GM19452 (cell line): ENCODE measurements around the gene HAUS6.
"Not testable (repeated sequence)": the region's sequence is repeated elsewhere in the genome, so short reads cannot be mapped to it uniquely, and the experiment has no call there.

Experiments used
- ATAC-seq: cut with Tn5 transposase; IDR thresholded peaks from one replicate; pipeline ENCODE4 v1.9.1; 2021; ENCODE audit not compliant: unreplicated experiment

Gene HAUS6, protein sequence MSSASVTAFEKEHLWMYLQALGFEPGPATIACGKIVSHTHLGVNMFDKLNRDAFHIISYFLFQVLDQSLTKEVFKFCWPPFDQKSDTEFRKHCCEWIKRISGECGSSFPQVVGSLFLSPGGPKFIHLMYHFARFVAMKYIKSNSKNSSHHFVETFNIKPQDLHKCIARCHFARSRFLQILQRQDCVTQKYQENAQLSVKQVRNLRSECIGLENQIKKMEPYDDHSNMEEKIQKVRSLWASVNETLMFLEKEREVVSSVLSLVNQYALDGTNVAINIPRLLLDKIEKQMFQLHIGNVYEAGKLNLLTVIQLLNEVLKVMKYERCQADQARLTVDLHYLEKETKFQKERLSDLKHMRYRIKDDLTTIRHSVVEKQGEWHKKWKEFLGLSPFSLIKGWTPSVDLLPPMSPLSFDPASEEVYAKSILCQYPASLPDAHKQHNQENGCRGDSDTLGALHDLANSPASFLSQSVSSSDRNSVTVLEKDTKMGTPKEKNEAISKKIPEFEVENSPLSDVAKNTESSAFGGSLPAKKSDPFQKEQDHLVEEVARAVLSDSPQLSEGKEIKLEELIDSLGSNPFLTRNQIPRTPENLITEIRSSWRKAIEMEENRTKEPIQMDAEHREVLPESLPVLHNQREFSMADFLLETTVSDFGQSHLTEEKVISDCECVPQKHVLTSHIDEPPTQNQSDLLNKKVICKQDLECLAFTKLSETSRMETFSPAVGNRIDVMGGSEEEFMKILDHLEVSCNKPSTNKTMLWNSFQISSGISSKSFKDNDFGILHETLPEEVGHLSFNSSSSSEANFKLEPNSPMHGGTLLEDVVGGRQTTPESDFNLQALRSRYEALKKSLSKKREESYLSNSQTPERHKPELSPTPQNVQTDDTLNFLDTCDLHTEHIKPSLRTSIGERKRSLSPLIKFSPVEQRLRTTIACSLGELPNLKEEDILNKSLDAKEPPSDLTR

DNA sequence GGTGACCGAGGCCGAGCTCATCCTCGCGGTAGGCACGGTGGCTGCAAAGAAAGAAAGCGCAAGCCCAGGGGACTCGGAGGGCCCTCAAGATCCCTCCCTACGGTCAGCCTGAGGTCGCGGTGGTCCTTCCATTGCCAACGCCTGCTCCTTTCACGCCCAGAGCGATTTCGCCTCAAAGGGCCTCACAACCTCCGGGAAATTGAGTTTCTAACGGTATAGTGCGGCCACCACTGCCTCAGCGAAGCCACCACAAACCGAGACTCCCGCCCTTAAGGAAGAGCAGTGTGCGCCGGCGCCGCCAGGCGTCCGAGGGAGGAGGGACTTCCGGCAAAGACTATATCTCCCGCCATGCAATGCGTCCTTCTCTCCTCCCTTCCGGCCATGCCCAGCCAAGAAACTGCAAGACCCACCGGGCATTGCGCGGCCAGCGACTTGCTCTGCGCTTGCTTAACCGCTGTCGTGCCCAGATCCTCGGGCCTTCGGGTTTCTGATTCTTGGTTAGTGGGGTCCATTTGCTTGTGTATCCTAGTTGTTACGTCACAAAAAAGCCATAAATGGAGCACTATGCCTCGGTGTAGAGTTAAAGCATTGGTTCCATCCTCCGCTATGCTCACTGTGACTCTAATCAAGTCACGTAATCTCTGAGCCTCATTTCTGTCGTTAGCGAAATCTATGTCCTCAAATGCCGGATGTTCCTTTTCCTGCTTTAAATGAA lies at the start of gene HAUS6:
HAUS6 (minus strand) TSS at position 274 of the 715 bp plus-strand sequence; CDS start at position 21, 253 bp downstream.
- ATAC-seq: peak; percentile 99

GRCh38 chr9:19152160-19152498 lies 49.4 kb upstream of the HAUS6 start:
- not testable (repeated sequence) for ATAC-seq

DNA sequence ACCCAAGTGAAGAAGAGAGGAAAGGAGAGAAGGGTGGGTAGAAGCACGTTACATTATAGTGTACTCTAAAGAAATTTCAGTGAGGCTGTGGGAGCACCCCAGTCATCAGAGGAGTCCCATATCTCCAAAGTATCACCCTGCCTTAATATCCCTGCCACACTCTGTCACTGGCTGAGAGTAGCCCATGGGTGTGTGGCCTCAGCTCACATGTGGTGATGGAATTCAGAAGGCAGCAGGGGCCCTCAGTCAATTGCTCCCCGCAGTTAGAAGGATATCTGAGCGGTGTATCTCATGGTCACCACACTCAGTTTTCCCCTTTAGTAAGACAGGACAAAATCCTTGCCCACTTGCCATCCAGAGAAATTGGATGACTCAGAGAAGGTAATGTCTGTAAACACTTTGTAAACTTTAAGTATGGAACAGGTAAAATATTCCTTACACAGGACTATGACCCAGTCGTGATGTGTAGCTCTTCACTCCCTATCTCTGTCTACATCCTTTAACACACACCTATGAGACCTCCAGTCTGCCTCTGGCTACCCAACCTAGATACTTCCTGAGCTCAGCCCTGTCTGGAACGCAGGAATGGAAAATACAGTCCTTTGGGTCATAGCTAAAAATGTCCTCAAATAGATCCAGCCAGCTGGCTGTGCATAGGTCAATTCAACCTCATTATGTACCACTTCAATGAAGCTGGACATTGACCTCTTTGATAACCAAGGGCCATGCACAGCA lies 48.9 kb upstream of the HAUS6 start:
- no peak for ATAC-seq

DNA sequence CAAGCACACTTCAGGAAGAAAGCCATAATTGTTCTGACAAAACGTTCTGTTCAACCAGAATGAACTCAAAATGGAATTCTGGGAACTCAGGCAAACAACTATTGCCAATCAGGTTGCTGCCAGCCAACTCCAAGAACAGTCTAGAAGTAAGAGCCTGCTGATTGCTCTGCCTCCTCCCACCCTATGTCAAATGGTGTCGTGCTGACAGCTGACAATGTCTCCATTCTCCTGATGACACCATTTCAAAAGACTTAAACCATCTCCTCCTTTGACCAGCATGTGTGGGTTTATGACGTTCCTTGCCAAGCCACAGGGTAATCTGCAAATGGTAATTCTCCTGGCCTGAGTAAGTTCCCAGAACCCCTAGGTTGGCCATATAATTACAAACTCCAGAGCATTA lies 46.5 kb upstream of the HAUS6 start:
- no peak for ATAC-seq

DNA sequence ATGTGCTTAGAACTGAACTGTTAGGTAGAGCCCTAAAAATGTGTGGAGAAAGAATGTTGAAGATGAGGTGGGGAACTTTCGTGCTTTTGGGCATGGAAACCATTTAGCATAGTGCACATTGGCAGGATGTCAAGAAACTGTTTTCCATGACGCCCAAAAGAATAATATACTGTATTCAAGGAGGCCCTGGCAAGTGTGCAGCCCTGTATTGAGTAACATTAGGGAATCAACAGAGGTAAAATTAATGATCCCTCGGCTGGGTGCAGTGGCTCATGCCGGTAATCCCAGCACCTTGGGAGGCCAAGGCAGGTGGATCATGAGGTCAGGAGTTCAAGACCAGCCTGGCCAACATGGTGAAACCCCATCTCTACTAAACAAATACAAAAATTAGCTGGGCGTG lies 45.5 kb upstream of the HAUS6 start:
- ATAC-seq: no peak

- ATAC-seq: no peak
Observed at GRCh38 chr9:19146441-19147024, 43.8 kb upstream of the HAUS6 start.

DNA sequence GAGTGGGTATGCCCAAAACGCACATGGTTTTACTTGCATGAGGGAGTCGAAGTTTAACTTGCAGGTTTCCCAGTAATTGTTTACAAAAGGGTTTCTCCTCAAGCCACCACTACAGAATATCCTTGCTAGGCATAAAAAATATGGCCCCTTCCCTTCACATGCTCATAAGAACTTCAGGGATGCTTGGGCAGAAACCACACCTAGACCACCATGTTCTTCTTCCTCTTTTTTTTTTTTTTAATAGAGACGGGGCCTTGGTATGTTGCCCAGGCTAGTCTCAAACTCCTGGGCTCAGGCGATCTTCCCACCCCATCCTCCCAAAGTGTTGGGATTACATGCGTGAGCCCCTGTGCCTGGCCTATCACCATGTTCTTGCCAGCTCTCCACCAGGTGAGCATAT lies 43.2 kb upstream of the HAUS6 start:
- no peak for ATAC-seq

- ATAC-seq: no peak
Observed at GRCh38 chr9:19140259-19140658, 37.6 kb upstream of the HAUS6 start.

DNA sequence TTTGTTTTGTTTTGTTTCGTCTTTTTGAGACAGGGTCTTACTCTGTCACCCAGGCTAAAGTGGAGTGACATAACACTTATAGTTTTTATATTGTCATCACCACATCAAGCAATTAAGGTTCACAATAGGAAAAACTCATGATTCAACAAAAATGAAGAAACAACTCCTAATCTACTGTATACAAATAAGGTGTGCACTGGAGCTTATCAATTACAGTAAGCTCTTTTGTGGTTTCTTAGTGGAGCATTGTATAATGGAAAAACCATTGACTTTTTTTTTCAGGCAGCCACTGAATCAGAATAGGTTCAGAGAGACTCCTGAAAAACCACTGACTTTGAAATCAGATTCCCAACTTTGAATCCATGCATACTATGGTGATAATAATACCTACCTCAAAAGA lies 35.4 kb upstream of the HAUS6 start:
- no peak for ATAC-seq

DNA sequence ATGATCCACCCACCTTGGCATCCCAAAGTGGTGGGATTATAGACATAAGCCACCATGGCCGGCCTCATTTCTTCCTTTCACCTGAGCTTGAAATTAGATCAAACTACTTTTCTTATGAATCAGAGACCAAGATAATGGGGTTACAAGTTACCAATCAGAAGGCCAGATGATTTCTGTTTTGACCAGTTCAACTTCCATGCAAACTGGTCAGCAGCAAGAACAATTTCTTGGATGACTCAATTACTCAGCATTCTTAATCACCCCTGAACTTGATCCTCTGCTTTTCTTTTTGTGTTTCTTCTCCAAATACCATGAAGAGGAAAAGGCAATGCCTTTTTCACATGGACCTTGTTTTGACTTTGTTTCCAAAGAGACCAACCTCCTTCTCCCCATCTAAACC lies 34.6 kb upstream of the HAUS6 start:
- no peak for ATAC-seq

DNA sequence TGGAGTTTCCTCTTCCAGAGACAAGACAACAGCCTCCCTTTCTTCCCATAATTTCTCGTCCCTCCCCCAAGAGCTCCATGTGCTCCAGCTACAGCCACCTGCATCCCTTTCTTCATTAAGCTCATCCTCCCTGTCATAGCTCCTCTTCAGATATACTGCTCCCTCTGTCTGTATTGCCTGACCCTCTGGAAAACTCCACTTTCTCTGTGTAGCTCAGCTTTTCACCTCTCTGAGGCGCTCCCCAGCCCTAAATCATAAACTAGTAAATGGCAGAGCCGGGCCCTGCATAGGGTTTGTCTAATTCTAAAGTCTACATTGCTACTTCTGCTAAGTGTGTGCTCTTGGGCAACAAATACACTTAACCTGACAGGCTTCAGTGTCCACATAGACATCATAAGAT lies 33.4 kb upstream of the HAUS6 start:
- no peak for ATAC-seq

- ATAC-seq: no peak
Observed at GRCh38 chr9:19133549-19134345, 31.0 kb upstream of the HAUS6 start.

DNA sequence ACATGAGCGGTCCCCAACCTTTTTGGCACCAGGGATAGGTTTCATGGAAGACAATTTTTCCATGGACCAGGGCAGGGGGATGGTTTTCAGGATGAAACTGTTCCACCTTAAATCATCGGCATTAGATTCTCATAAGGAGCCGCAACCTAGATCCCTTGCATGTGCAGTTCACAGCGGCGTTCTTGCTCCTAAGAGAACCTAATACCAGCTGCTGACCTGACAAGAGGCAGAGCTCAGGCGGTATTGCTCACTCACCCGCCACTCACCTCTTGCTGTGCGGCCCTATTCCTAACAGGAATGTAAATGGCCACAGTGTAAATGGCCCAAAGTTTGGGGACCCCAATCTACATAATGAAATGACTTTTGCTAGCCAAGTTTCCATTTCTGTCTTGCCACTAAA lies 27.7 kb upstream of the HAUS6 start:
- ATAC-seq: no peak

GRCh38 chr9:19127871-19128500 lies 25.3 kb upstream of the HAUS6 start:
- ATAC-seq: peak; percentile 6

- no peak for ATAC-seq
Observed at GRCh38 chr9:19124430-19124793, 21.7 kb upstream of the HAUS6 start.

DNA sequence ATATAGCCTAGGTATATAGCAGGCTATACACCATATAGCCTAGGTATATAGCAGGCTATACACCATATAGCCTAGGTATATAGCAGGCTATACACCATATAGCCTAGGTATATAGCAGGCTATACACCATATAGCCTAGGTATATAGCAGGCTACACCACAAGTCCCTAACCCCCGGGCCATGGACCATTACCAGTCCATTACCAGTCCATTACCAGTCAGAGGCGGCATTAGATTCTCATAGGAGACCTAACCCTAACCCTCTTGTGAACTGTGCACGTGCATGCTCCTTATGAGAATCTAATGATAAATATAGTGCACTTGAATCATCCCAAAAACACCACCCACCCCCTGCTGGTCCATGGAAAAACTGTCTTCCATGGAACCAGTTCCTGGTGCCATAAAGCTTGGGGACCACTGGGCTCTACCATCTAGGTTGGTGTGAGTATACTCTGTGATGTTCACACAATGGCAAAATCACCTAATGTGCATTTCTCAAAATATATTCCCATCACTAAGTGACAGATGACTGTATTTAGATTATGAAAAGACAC lies 19.9 kb upstream of the HAUS6 start:
- ATAC-seq: no peak

DNA sequence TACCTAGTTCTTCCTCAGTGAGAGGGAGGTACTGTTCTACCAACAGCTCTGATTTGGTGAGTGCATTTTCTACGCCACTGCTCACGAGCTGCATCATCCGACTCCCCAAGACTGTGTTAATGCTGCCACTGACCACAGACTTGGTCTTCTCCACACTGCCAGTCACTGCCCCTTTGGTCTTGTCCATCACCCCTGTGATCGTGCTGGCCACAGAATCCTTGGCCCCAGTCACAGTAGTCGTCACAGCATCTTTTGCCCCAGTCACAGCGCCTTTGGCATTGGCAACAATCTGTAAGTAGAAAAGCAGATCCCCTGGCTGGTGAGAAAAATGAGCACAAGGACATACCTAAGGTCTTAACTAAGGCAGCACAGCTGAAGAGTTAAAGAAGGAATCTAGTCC lies 18.2 kb upstream of the HAUS6 start:
- no peak for ATAC-seq

- ATAC-seq: no peak
Observed at GRCh38 chr9:19119801-19120440, 17.2 kb upstream of the HAUS6 start.
